Upper lobe of left lung (tissue), 4 donors: ENCODE measurements around the gene CEP104.

ENCODE experiments used
- EP300 ChIP-seq, 4 donors: sonication (generic); formaldehyde crosslinking; IDR thresholded peaks; one replicate each; pipeline ENCODE4 v1.5.1; 2017; ENCODE audit warnings: antibody characterized with exemption in 4 of 4, control low read depth in 2 of 4
- POLR2A ChIP-seq, 4 donors: fragments of 450-650 bp; IDR thresholded peaks; one replicate each; pipeline ENCODE4 v1.5.1; 2016 to 2017; ENCODE audit warnings: antibody characterized with exemption in 4 of 4, mild to moderate bottlenecking in 2 of 4
- TF ChIP-seq, protein P1 (sequence below), 6 experiments: fragments of 450-650 bp in 4 of 6; fragments of 200-600 bp in 2 of 6; sonication (generic) in 2 of 6; IDR thresholded peaks; one replicate each; pipeline ENCODE4 v1.5.1; 2016 to 2019; ENCODE audit warnings: antibody characterized with exemption in 6 of 6

DNA sequence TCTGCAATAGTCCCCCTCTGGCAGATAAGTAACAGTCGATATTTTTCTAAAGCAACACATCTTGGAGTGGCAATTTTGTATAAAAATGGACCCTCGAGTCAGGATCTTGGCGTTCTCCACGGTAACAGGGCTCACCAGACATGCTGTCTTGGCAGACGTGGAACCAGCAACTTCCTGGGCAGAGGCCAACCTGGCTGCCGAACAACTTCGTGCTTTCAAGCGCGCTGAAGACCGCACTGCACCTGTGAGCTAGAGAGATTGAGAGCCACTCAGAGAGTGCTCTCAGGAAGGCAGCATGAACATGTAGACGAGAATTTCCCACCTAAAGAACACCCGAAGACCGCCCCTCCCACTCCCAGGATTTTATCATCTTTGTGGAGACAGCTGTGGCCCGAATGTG is 35.7 kb upstream of the CEP104 start:
- TF ChIP-seq, protein P1, sequence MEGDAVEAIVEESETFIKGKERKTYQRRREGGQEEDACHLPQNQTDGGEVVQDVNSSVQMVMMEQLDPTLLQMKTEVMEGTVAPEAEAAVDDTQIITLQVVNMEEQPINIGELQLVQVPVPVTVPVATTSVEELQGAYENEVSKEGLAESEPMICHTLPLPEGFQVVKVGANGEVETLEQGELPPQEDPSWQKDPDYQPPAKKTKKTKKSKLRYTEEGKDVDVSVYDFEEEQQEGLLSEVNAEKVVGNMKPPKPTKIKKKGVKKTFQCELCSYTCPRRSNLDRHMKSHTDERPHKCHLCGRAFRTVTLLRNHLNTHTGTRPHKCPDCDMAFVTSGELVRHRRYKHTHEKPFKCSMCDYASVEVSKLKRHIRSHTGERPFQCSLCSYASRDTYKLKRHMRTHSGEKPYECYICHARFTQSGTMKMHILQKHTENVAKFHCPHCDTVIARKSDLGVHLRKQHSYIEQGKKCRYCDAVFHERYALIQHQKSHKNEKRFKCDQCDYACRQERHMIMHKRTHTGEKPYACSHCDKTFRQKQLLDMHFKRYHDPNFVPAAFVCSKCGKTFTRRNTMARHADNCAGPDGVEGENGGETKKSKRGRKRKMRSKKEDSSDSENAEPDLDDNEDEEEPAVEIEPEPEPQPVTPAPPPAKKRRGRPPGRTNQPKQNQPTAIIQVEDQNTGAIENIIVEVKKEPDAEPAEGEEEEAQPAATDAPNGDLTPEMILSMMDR (IDR thresholded peaks at IDR 0.05), result no peak
- TF ChIP-seq POLR2A (IDR thresholded peaks at IDR 0.05), result no peak
- TF ChIP-seq EP300 (IDR thresholded peaks at IDR 0.05), result no peak
